NCI-H774 (cell line): ENCODE results near the gene MARK2.
A peak's percentile ranks its signal among the peaks of the same experiment; 100 is the strongest.
"Not testable (repeated sequence)": the region's sequence is repeated elsewhere in the genome, so short reads cannot be mapped to it uniquely, and the experiment has no call there.

Experiments used
- DNase-seq: peaks from one replicate; lab custom pipeline; 2025; lab: John Stamatoyannopoulos, UW

MARK2 gene

DNA sequence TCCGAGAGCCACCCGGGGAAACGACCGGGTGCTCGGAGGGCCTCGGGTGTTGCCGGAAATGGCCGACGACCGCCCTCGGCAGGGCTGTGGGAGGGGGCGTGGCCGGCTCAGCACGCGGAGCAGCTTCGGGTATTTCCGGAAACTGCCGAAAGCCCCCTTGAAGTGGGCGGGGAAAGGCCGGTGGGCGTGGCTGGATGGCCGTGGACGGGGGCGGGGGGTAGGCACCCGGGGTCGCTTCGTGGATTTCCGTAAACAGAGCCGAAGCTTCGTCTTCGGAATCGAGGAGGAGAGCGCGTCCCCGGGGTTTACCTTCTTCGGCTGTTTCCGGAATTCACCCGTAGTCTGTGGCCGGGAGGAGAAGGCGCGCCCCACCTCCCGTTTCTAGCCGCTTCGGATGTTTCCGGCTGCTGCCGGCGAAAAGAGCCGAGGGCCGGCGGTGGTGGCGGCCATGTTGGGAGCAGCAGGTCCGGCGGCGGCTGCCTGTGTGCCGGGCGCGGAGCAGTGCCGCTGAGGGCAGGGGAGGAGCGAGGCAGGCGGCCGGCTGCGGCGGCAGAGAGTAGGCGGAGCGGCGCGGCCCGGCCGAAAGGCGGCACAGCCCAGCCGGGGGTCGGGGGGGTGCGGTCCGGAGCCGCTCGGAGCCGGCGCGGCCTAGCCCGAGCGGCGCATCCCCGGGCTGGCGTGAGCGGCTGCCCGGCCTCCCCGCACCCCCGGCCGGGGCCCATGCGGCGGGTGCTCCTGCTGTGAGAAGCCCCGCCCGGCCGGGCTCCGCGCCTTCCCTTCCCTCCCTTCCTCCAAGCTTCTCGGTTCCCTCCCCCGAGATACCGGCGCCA, at the start of gene MARK2:
Gene MARK2, plus strand, starts transcription at position 433 of the 830 bp plus-strand sequence. Its CDS starts 397 bp downstream, at position 830.
- peak; percentile 100 for DNase-seq

DNA sequence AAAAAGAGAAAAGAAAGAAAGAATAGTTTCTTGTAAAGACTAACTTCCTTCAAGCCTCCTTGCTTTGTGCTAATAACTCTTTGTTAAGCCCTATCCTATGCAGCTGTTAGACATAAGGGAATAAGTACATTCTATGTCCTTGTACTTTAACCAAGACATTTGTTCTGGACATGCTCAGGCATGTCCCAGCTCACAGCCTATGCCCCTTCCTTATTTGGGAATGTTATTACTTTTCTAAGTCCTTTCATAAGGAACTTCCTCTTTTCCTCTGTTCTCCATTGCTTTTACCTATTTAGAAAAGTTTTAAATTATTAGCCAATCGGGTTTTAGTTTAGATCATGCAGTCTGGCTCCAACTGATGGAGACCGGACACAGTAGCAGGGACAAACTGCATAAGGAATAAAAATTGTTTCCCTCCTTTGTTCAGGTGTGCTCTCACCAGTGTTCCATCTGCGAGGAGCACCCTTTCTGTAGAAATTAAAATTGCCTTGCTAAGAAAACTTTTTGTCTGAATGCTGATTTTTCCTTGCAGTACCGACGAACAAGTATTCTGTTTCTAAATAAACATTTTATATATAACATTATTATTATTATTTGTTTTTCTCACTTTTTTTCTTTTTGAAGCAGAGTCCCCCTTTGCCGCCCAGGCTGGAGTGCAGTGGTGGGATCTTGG, 47.3 kb upstream of the MARK2 start:
- no peak for DNase-seq

DNA sequence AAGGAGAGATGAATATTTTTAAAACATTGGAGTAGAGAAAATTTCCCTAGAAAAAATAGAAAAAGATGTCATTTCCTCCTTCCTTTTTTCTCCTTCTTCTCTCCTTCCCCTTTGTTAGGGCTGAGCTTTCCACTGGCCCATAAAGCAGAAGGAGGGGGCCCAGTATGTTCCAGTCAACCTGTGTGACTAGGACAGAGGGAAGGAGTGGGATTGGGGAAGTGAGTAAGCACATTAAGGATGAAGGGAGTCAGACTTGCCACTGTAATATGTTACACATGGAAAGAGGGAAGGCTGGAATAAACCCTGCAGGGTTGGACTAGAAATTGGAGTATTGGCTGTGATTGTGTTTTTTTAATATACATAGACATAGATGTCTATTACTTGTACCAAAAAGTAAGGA, 45.7 kb upstream of the MARK2 start:
- DNase-seq: no peak

DNA sequence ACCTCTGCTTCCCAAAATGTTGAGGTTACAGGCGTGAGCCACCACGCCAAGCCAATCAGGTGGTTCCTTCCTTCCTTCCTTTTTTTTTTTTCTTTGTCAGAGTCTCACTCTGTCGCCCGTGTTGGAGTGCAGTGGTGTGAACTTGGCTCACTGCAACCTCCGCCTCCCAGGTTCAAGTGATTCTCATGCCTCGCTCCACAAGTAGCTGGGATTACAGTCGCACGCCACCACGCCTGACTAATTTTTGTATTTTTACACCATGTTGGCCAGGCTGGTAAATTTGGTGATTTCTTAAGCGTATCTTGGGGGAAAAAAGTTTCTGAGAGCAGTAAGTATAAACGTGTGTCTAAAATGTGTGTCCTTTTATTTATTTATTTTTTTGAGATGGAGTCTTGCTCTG, 43.8 kb upstream of the MARK2 start:
- DNase-seq: no peak

DNA sequence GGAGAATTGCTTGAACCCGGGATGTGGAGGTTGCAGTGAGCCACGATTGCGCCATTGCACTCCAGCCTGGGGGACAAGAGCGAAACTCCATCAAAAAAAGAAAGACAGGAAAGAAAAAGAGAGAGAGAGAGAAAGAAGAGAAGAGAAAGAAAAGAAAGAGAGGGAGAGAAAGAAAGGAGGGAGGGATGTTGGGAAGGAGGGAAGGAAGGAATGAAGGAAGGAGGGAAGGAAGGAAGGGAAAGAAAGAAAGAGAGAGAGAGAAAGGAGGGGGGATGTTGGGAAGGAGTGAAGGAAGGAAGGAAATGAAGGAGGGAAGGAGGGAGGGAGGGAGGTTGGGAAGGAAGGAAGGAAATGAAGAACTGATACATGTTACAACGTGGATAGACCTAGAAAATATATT, 38.0 kb upstream of the MARK2 start:
- no peak for DNase-seq

DNA sequence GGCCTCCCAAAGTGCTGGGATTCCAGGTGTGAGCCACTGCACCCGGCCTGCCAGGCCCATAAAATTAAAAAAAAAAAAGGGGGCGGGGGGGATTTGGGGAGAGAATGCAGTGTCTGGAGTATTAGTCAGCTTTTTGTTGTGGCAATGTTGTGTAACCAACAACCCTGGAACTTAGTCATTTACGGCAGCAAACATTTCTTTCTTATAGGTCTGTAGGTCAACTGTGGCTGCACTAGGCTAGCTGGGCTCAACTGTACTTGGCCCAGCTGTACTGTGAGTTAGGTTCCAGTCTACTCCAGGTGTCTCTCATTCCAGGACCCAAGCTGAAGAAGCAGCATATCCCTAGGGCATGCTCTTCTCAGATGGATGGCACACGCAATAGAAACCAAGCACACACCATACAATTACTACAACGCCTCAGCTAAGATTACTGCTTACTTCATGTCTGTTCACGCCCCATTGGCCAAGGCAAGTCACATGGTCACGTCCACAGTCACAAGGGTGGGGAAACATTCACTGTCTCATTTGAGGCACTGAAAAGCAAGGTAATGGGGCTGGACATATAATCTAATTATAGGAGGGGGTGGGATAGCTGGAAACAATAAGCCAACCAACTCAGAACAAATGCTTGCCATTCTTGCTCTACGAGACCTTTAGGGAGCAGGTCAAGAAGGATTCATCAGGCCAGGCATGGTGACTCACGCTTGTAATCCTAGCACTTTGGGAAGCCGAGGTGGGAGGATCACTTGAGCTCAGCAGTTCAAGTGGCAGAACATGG, 36.1 kb upstream of the MARK2 start:
- DNase-seq: no peak

DNA sequence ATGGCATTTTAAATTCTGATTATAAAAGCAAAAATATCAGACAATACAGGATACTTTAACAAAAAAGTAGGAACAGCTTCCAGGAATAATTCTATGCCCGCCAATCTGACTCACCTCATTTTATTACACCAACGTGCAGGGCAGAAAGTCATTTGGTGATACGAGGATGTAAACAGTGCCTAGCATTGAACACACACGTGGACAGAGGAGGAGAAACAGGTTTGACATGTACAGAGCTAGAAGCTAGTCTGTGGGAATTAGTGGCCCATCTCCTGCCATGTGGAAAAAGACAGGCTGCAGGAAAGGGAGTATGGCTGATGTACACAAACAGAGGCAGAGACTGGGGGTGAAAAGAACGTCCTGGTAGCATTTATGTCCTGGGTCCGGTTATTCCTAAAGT, 34.7 kb upstream of the MARK2 start:
- no peak for DNase-seq

DNA sequence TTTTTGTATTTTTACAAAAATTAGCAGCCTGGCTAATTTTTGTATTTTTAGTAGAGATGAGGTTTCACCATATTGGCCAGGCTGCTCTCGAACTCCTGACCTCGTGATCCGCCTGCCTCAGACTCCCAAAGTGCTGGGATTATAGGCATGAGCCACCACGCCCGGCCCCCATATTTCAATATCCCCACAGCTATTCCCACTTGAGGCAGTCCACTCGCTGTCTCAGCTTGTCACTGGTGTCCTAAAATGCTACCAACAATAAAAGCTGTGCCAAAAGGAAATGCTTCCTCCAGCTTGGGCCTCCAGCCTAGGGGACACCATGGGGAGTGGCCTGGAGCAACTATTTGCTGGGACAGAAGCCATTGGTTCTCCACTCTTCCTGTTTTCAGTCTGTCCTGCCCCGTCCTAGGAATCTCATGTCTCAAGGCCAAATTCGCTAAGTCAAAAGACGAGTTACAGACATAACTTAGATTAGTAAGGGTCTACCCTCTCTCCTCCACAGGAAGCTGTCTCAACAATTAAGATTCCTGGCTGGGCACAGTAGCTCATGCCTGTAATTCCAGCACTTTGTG, 33.0 kb upstream of the MARK2 start:
- no peak for DNase-seq

DNA sequence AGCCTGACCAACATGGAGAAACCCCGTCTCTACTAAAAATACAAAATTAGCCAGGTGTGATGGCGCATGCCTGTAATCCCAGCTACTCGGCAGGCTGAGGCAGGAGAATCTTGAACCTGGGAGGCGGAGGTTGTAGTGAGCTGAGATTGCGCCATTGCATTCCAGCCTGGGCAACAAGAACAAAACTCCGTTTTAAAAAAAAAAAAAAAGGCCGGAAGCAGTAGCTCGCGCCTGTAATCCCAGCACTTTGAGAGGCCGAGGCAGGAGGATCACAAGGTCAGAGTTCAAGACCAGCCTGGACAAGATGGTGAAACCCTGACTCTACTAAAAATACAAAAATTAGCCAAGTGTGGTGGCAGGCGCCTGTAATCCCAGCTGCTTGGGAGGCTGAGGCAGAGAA, 28.5 kb upstream of the MARK2 start:
- DNase-seq: not testable (repeated sequence)

DNA sequence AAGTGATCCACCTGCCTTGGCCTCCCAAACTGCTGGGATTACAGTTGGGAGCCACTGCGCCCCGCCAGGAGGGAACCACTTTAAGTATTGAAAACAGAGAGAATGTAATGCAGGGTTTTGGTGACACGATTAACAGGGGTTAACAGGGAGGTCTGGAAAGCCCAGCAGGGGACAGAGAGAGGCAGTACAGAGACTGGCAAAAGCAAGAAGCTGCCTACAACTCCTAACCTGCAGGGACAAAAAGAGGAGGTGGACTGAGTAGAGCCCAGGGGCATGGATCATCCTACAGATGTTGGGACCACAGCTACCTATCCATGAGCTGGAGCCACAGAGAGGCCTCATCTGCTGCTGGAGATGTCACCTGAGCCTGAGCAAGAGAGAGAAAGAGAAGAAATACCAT, 27.4 kb upstream of the MARK2 start:
- DNase-seq: no peak

DNA sequence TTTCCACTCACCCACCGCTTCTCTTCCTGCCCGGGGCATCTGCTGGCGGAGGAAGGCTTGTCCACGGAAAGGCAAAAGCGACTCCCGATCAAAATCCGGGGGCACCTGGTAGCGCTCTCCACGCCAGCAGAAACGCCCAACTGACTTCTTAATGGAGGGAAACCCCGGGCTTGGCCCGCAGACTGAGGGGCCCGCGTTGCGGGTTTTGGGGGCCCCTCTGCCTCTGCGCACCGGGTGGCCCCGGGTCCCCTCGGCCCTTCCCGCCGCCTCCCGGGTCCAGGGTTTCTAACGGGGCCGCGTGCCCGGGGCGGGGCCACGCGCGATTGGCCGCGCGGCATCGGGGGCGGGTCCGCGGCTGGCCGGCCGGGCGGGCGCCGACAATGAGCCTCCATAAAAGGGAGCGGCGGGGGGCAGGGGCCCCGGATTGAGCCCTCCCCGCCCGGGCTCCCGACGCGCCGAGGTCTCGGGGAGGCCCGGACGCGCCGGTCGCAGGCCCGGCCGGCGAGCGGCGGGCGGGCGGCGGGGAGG, 25.8 kb upstream of the MARK2 start, which contains the start of gene SPINDOC:
Gene SPINDOC, plus strand, starts transcription at position 422 of the 528 bp plus-strand sequence. CDS start 231 bp downstream, outside the sequence.
- DNase-seq: peak; percentile 90

DNA sequence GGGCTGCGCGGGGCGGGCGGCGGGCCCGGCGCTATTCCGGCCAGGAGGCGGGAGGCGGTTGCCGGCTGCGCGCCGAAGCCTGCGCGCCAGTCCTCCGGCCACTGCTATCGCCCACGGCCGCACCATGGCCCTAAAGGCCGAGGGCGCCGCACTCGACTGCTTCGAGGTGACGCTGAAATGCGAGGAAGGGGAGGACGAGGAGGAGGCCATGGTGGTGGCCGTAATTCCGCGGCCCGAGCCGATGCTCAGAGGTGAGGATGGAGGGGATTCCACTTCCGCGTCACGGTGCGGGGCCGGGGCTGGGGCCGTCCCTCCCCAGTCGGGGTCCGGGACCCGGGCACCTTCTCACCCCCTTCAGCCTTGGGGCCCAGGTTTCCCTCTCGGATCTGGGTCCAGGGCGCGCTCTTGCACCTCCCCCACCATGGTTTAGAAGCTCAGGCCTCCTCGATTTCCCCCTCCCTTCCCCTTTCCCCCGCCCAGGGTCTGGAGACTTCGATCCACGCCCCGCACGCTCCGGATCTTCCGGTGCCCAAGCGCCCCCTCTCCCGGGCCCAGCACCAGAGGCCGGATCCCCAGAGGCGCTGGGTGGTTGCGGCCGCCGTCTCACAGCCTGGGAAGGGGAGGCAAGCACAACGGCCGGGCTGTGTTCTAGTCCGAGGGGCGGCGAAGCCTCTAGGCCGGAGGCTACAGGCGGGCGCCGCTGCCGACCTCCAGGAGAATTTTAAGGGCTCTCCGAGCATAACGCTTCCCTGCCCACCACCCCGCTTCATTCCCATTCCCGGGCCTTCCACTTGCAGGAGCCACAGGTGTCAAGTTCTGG, 25.1 kb upstream of the MARK2 start:
- peak; percentile 15 for DNase-seq

DNA sequence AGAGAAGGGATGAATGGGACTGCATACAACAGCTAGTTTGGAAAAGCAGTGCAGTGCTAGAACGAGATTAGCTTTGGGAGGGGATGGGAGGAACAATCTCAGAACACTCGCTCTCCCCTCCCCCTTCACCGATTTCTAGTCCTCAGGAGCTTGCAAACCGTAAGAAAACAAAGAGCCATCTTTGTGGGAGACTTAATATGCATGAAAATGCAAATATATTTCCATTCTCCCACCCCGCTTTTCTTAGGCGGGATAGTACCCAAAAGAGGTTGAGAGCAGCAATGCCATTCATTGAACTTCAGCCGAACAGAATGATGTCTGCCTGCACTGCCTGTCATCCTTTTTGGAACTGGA, 24.6 kb upstream of the MARK2 start:
- DNase-seq: no peak

DNA sequence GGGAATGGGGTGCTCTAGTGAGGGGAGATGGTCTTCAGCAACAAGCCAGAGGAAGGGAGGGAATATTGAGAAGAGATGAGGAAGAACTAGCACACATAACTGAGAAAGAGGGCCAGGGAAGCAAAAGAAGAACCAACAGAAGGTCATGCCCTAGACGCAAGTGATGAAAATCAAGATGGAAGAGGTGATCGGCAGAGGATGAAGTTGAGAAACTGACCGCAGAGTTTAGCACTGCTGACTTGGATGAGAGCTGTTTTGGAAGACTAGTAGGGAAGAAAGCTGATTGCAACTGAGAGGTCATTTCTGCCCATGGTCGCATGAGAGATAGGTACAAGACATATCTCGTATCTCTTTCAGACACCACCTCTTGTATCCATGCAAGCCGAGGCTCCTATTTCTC, 22.7 kb upstream of the MARK2 start:
- DNase-seq: no peak

DNA sequence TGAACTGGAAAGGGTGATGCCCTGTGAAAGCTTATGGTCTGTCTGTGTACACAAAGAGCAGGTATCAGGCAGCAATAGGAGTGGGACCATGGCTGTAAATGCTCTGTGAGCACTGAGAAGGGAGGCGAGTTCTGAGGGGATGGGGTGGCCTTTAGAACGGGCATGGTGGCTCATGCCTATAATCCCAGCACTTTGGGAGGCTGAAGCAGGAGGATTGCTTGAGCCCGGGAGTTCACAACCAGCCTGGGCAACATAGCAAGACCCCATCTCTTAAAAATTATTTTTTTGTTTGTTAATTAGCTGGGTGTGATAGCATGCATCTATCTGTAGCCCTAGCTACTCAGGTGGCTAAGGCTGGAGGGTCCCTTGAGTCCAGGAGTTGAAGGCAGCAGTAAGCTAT, 22.2 kb upstream of the MARK2 start:
- no peak for DNase-seq

DNA sequence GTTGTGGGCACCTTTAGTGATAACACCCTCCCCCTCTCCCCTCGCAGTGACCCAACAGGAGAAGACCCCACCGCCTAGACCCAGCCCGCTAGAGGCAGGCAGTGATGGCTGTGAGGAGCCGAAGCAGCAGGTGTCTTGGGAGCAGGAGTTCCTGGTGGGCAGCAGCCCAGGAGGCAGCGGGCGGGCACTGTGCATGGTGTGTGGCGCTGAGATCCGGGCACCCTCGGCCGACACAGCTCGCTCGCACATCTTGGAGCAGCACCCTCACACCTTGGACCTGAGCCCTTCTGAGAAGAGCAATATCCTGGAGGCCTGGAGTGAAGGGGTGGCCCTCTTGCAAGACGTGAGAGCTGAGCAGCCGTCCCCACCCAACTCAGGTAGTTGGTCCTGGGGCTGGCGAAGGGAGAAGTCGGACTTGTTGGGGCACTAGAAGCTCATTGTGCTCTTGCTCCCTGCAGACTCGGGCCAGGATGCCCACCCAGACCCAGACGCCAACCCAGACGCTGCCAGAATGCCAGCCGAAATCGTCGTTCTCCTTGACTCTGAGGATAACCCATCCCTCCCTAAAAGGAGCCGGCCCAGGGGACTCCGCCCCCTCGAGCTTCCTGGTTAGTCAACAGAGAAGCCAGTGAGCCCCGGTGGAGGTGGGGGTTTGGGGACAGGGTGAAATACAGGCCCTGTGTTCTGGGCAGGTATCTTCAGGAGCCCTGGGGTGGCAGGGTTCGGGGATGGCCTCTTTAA, 21.0 kb upstream of the MARK2 start:
- no peak for DNase-seq

DNA sequence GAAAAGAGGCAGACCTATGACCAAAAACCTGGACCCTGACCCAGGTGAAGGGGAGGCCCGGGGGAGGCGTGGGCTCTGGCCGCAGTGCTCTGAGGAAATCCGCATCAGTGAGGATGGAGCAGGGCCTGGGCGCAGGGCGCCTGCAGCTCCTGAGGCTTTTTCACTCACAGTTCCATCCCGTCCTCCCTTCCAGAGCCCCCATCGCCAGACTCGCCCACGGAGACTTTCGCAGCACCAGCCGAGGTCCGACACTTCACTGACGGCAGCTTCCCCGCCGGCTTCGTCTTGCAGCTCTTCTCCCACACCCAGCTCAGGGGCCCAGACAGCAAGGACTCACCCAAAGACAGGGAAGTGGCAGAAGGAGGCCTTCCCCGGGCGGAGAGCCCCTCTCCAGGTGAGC, 20.3 kb upstream of the MARK2 start:
- DNase-seq: no peak

DNA sequence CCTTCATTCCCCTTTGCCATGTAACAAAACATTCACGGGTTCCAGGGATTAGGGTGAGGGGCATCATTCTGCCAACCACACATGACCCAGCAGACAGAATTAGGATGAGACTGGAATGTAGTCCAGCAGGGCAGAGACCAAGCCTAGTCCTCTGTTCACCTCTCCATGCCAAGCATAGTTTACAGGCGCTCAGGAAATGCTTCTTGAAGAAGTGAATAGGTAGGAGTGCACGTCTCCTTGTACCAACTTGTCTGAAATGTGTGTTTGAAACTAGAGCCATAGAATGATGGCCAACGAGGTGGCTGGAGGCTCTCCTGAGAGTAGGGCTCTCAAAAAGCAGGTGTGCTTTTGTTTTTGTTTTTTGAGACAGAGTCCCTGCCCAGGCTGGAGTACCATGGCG, 17.5 kb upstream of the MARK2 start:
- DNase-seq: no peak

DNA sequence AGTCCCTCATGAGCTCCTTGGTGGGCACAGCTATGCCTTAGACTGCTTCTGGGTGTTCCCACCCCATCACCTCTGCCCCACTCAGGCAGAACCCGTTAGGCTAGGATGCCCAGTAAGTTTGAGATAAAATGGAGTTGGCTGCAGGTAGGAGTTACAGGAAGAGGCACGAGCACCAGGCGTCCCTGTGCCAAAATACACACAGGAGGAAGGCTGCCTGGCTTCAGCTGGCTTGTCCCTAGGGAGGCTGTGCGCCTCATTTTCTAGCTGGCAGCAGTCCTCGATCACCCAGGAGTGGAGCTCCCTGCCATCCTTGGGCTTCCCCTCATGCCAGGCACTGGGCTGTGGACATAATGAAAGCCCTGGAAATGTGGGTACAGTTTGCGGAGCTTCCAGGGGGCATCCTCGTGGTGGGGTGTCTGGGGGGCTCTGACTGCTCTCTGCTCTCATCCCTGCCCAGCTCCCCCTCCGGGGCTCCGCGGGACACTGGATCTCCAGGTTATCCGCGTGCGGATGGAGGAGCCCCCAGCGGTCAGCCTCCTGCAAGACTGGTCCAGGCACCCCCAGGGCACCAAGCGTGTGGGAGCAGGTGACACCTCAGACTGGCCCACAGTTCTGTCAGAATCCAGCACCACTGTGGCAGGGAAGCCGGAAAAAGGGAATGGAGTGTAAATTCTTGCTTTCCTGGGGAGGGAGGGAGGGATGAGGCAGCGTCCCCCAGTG, 12.3 kb upstream of the MARK2 start:
- DNase-seq: no peak
